OCI-LY1 (cell line): ENCODE data around the gene SOX13.

ENCODE experiments used
- H2AFZ ChIP-seq: fragments of 200-600 bp; sonication (generic), shearing (Covaris generic); 2 replicates; pipeline ENCODE4 v1.6.0; 2014; ENCODE audit warnings: antibody characterized with exemption, mild to moderate bottlenecking, low read length
- H3F3A ChIP-seq: fragments of 200-600 bp; sonication (generic), shearing (Covaris generic); 2 replicates; pipeline ENCODE4 v1.6.0; 2014; ENCODE audit warnings: mild to moderate bottlenecking, antibody characterized with exemption, low read length, moderate library complexity; ENCODE audit not compliant: insufficient read depth
- H3K27ac ChIP-seq: fragments of 200-600 bp; sonication (generic); 2 replicates; pipeline ENCODE4 v1.5.1; 2014; ENCODE audit warnings: low read length, mixed run types, mild to moderate bottlenecking, low read depth; ENCODE audit not compliant: poor library complexity, severe bottlenecking
- H3K27me3 ChIP-seq: fragments of 200-600 bp; sonication (generic); 2 replicates; pipeline ENCODE4 v1.6.0; 2014; ENCODE audit warnings: antibody characterized with exemption, mild to moderate bottlenecking, low read length, moderate library complexity; ENCODE audit not compliant: insufficient read depth
- H3K36me3 ChIP-seq: fragments of 200-600 bp; sonication (generic); 2 replicates; pipeline ENCODE4 v1.6.1; 2014; ENCODE audit warnings: mild to moderate bottlenecking, antibody characterized with exemption, low read length, moderate library complexity, mixed read lengths; ENCODE audit not compliant: insufficient read depth
- H3K4me1 ChIP-seq: fragments of 200-600 bp; sonication (generic); 2 replicates; pipeline ENCODE4 v1.5.1; 2014; ENCODE audit warnings: mild to moderate bottlenecking, low read length, moderate library complexity; ENCODE audit not compliant: insufficient read depth, severe bottlenecking
- H3K4me2 ChIP-seq: fragments of 200-600 bp; sonication (generic), shearing (Covaris generic); 2 replicates; pipeline ENCODE4 v1.6.1; 2014; ENCODE audit warnings: low read length
- H3K4me3 ChIP-seq: fragments of 200-600 bp; sonication (generic); 2 replicates; pipeline ENCODE4 v1.5.1; 2014; ENCODE audit warnings: low read length, low read depth, mild to moderate bottlenecking, mixed read lengths; ENCODE audit not compliant: poor library complexity, severe bottlenecking
- H3K79me2 ChIP-seq: fragments of 200-600 bp; shearing (Covaris generic); 2 replicates; pipeline ENCODE4 v1.6.1; 2016; ENCODE audit warnings: mixed run types, low read length, mixed read lengths; ENCODE audit not compliant: insufficient read depth
- H3K9ac ChIP-seq: fragments of 200-600 bp; sonication (generic), shearing (Covaris generic); 2 replicates; pipeline ENCODE4 v1.6.1; 2014; ENCODE audit warnings: mild to moderate bottlenecking, low read length, mixed read lengths
- H3K9me2 ChIP-seq: fragments of 200-600 bp; sonication (generic), shearing (Covaris generic); 2 replicates; pipeline ENCODE4 v1.6.1; 2014; ENCODE audit warnings: low read depth, mild to moderate bottlenecking, low read length, mixed read lengths
- H3K9me3 ChIP-seq: fragments of 200-600 bp; shearing (Covaris generic); 2 replicates; pipeline ENCODE4 v1.6.1; 2014; ENCODE audit warnings: low read length, mixed read lengths
- H4K20me1 ChIP-seq: fragments of 200-600 bp; sonication (generic), shearing (Covaris generic); 2 replicates; pipeline ENCODE4 v1.6.0; 2016; ENCODE audit warnings: mild to moderate bottlenecking, low read length; ENCODE audit not compliant: insufficient read depth
- CTCF ChIP-seq: fragments of 200-600 bp; sonication (generic), shearing (Covaris generic); IDR thresholded peaks from 2 replicates; pipeline ENCODE4 v1.5.1; 2017; ENCODE audit warnings: mild to moderate bottlenecking, antibody characterized with exemption, low read length, moderate library complexity, mixed read lengths
- EZH2 ChIP-seq: fragments of 200-600 bp; sonication (generic), shearing (Covaris generic); IDR thresholded peaks from 2 replicates; pipeline ENCODE4 v1.8.0; 2017; ENCODE audit warnings: borderline replicate concordance, mixed run types, mild to moderate bottlenecking, antibody characterized with exemption, low read length, moderate library complexity, mixed read lengths

Gene SOX13

GRCh38 chr1:204033306-204033705 is 39.6 kb upstream of the SOX13 start:
- H3K79me2 ChIP-seq = no peaks in the 10 kb centered on the region
- H3K9ac ChIP-seq = no peak overlapping the region
- TF ChIP-seq EZH2 = no peak
- no peak for TF ChIP-seq CTCF
- no peak overlapping the region for H3K4me2 ChIP-seq
- H3K9me3 ChIP-seq = no peaks in the 10 kb centered on the region
- no peak overlapping the region for H2AFZ ChIP-seq
- no peaks in the 10 kb centered on the region for H3K9me2 ChIP-seq
- H3K27ac ChIP-seq = no peak overlapping the region
- H4K20me1 ChIP-seq = no peaks in the 10 kb centered on the region
- no peaks in the 10 kb centered on the region for H3K36me3 ChIP-seq
- H3K4me1 ChIP-seq = no peaks in the 10 kb centered on the region
- no peaks in the 10 kb centered on the region for H3F3A ChIP-seq
- 0 out of 2 replicates have a peak, but pooled peaks cover 3% of the 10 kb centered on the region for H3K27me3 ChIP-seq
- no peak overlapping the region for H3K4me3 ChIP-seq

- H3K79me2 ChIP-seq = no peaks in the 10 kb centered on the region
- no peaks in the 10 kb centered on the region for H3K9me3 ChIP-seq
- H3K36me3 ChIP-seq = no peaks in the 10 kb centered on the region
- no peak overlapping the region for H3K9ac ChIP-seq
- no peak overlapping the region for H2AFZ ChIP-seq
- H3K9me2 ChIP-seq = no peaks in the 10 kb centered on the region
- no peak for TF ChIP-seq CTCF
- no peak for TF ChIP-seq EZH2
- no peak overlapping the region for H3K4me2 ChIP-seq
- no peaks in the 10 kb centered on the region for H4K20me1 ChIP-seq
- no peak overlapping the region for H3K27ac ChIP-seq
- H3K27me3 ChIP-seq = no peaks in the 10 kb centered on the region
- H3F3A ChIP-seq = no peaks in the 10 kb centered on the region
- H3K4me1 ChIP-seq = no peaks in the 10 kb centered on the region
- no peak overlapping the region for H3K4me3 ChIP-seq
Measured at GRCh38 chr1:204036882-204037655, 35.8 kb upstream of the SOX13 start.

GRCh38 chr1:204041232-204041767 is 31.6 kb upstream of the SOX13 start:
- Histone ChIP-seq H2AFZ (no peak overlapping the region), H3K9ac (no peak overlapping the region), H3K4me1 (no peaks in the 10 kb centered on the region), H4K20me1 (no peaks in the 10 kb centered on the region), H3K27ac (no peak overlapping the region), H3K36me3 (no peaks in the 10 kb centered on the region), H3K9me3 (no peaks in the 10 kb centered on the region), H3K79me2 (no peaks in the 10 kb centered on the region), H3K9me2 (no peaks in the 10 kb centered on the region), H3K4me2 (no peak overlapping the region), H3K4me3 (no peak overlapping the region), H3K27me3 (0 out of 2 replicates have a peak, but pooled peaks cover 3% of the 10 kb centered on the region), H3F3A (no peaks in the 10 kb centered on the region)
- TF ChIP-seq EZH2 (no peak), CTCF (no peak)
